Right atrium auricular region (tissue), 2 donors: Measurements from ENCODE around the gene SCN10A. TPM values are rescaled to one million over a fixed set of nuclear protein-coding genes. Genes with fewer than 3 reads are reported as not detected.

Source experiments
- DNase-seq: peaks from one replicate; pipeline ENCODE4 v3.0.0-alpha.2; 2019; ENCODE audit warnings: low spot score
- H3K27ac ChIP-seq, 2 donors: fragments of 200-600 bp; sonication (generic); 1 replicate in 1 of 2; 2 replicates in 1 of 2; pipeline ENCODE4 v1.5.1; 2016 to 2019
- H3K27me3 ChIP-seq, 2 donors: fragments of 200-600 bp; sonication (generic); one replicate each; pipeline versions ENCODE4 v1.5.1 to v1.6.0; 2017 to 2019
- H3K36me3 ChIP-seq: fragments of 200-600 bp; sonication (generic); one replicate; pipeline ENCODE4 v1.5.1; 2016
- H3K4me1 ChIP-seq, 2 donors: fragments of 200-600 bp; sonication (generic); one replicate each; pipeline versions ENCODE4 v1.5.1 to v1.6.0; 2017 to 2019
- H3K4me3 ChIP-seq, 2 donors: fragments of 200-600 bp; sonication (generic); 1 replicate in 1 of 2; 2 replicates in 1 of 2; pipeline ENCODE4 v1.5.1; 2017 to 2019; ENCODE audit warnings: mild to moderate bottlenecking in 1 of 2, moderate library complexity in 1 of 2
- H3K9me3 ChIP-seq, 2 donors: fragments of 200-600 bp; sonication (generic); one replicate each; pipeline ENCODE4 v1.5.1; 2019
- CTCF ChIP-seq, 2 donors: fragments of 200-600 bp; sonication (generic); IDR thresholded peaks; one replicate each; pipeline ENCODE4 v1.5.1; 2019; ENCODE audit warnings: antibody characterized with exemption in 2 of 2
- total RNA-seq, 2 donors: library from RNA; depleted of rRNA; stranded (reverse); fragments of >200 nt; gene quantifications; one replicate each; pipeline ENCODE4 v1.1.0, GENCODE V29; 2016

Gene SCN10A
- total RNA-seq, 2 donors from 2014 or later = 0.90 TPM; not detected in 1

GRCh38 chr3:38746641-38747040 is 69.4 kb downstream of the SCN10A start:
- H3K4me3 ChIP-seq = no peak overlapping the region
- DNase-seq = peak; percentile 32
- no peaks in the 10 kb centered on the region for H3K9me3 ChIP-seq
- no peaks in the 10 kb centered on the region for H3K4me1 ChIP-seq
- TF ChIP-seq CTCF (IDR thresholded peaks at IDR 0.05) = no peak
- H3K36me3 ChIP-seq = no peaks in the 10 kb centered on the region
- no peaks in the 10 kb centered on the region for H3K27me3 ChIP-seq
- no peak overlapping the region for H3K27ac ChIP-seq

GRCh38 chr3:38743043-38743442 is 73.0 kb downstream of the SCN10A start:
- Histone ChIP-seq H3K9me3 (no peaks in the 10 kb centered on the region), H3K27me3 (no peaks in the 10 kb centered on the region), H3K4me1 (peaks cover 0 to 10% of the 10 kb centered on the region in 2 donors), H3K36me3 (no peaks in the 10 kb centered on the region), H3K27ac (no peak overlapping the region), H3K4me3 (no peak overlapping the region)
- DNase-seq = peak; percentile 21
- no peak for TF ChIP-seq CTCF (IDR thresholded peaks at IDR 0.05)

GRCh38 chr3:38742550-38742949 is 73.5 kb downstream of the SCN10A start:
- no peak overlapping the region for H3K4me3 ChIP-seq
- H3K9me3 ChIP-seq = no peaks in the 10 kb centered on the region
- H3K27me3 ChIP-seq = no peaks in the 10 kb centered on the region
- DNase-seq = no peak
- H3K36me3 ChIP-seq = no peaks in the 10 kb centered on the region
- TF ChIP-seq CTCF (IDR thresholded peaks at IDR 0.05) = no peak
- H3K4me1 ChIP-seq = peaks cover 0 to 10% of the 10 kb centered on the region in 2 donors
- no peak overlapping the region for H3K27ac ChIP-seq

GRCh38 chr3:38740537-38740936 is 75.5 kb downstream of the SCN10A start:
- no peak for TF ChIP-seq CTCF (IDR thresholded peaks at IDR 0.05)
- H3K4me3 ChIP-seq = no peak overlapping the region
- H3K27ac ChIP-seq = no peak overlapping the region
- H3K36me3 ChIP-seq = no peaks in the 10 kb centered on the region
- no peaks in the 10 kb centered on the region for H3K9me3 ChIP-seq
- no peaks in the 10 kb centered on the region for H3K27me3 ChIP-seq
- DNase-seq = peak; percentile 7
- peaks cover 0 to 10% of the 10 kb centered on the region in 2 donors for H3K4me1 ChIP-seq

GRCh38 chr3:38739931-38740330 is 76.1 kb downstream of the SCN10A start:
- no peak overlapping the region for H3K4me3 ChIP-seq
- no peak for DNase-seq
- H3K9me3 ChIP-seq = no peaks in the 10 kb centered on the region
- peaks cover 0 to 10% of the 10 kb centered on the region in 2 donors for H3K4me1 ChIP-seq
- no peaks in the 10 kb centered on the region for H3K36me3 ChIP-seq
- H3K27ac ChIP-seq = no peak overlapping the region
- no peaks in the 10 kb centered on the region for H3K27me3 ChIP-seq
- no peak for TF ChIP-seq CTCF (IDR thresholded peaks at IDR 0.05)

GRCh38 chr3:38739396-38739689 is 76.7 kb downstream of the SCN10A start:
- DNase-seq = no peak
- Histone ChIP-seq H3K36me3 (no peaks in the 10 kb centered on the region), H3K4me3 (no peak overlapping the region), H3K4me1 (peaks cover 0 to 10% of the 10 kb centered on the region in 2 donors), H3K27ac (no peak overlapping the region), H3K27me3 (no peaks in the 10 kb centered on the region), H3K9me3 (no peaks in the 10 kb centered on the region)
- no peak for TF ChIP-seq CTCF (IDR thresholded peaks at IDR 0.05)
